Gastrocnemius medialis (tissue), 4 donors: Measurements from ENCODE around the gene TNPO3. TPM values are rescaled to one million over a fixed set of nuclear protein-coding genes. Genes with fewer than 3 reads are reported as not detected.

Experiments
- ATAC-seq, 2 donors: fragments of 150-250 bp; one replicate each; pipeline ENCODE4 v1.9.1; 2016
- DNase-seq, 2 donors: peaks; one replicate each; pipeline ENCODE4 v3.0.0-alpha.2; 2019
- H3K27ac ChIP-seq, 4 donors: fragments of 200-600 bp; sonication (generic); 1 replicate in 1 of 4; 2 replicates in 3 of 4; pipeline ENCODE4 v1.5.1; 2016 to 2018; ENCODE audit warnings: mild to moderate bottlenecking in 2 of 4, moderate library complexity in 1 of 4
- H3K27me3 ChIP-seq, 3 donors: fragments of 200-600 bp; sonication (generic) in 2 of 3; 1 replicate in 1 of 3; 2 replicates in 2 of 3; pipeline versions ENCODE4 v1.5.1 to v1.6.0; 2016 to 2019; ENCODE audit warnings: mild to moderate bottlenecking in 1 of 3, moderate library complexity in 1 of 3
- H3K36me3 ChIP-seq, 2 donors: fragments of 200-600 bp; sonication (generic) in 1 of 2; one replicate each; pipeline ENCODE4 v1.5.1; 2017 to 2018
- H3K4me1 ChIP-seq, 2 donors: fragments of 200-600 bp; sonication (generic) in 1 of 2; one replicate each; pipeline ENCODE4 v1.5.1; 2016 to 2017; ENCODE audit warnings: mild to moderate bottlenecking in 2 of 2
- H3K4me3 ChIP-seq, 4 donors: fragments of 200-600 bp; sonication (generic) in 3 of 4; 1 replicate in 1 of 4; 2 replicates in 3 of 4; pipeline ENCODE4 v1.5.1; 2016 to 2019; ENCODE audit warnings: mild to moderate bottlenecking in 2 of 4
- H3K9me3 ChIP-seq, 3 donors: fragments of 200-600 bp; sonication (generic) in 2 of 3; 1 replicate in 1 of 3; 2 replicates in 2 of 3; pipeline ENCODE4 v1.5.1; 2016 to 2019
- POLR2A ChIP-seq, 2 donors: fragments of 450-650 bp; IDR thresholded peaks; one replicate each; pipeline ENCODE4 v1.6.1; 2017; ENCODE audit warnings: antibody characterized with exemption in 2 of 2, mild to moderate bottlenecking in 2 of 2, moderate library complexity in 2 of 2
- in situ Hi-C, 4 donors: fragments of 200-750 bp; cut with MboI; loops; one replicate each; pipeline versions ENCODE4 v1.15.0 to v1.8.0; 2017; ENCODE audit warnings: low sequenced_read_pairs in 4 of 4
- intact Hi-C: fragments of 100-400 bp; cut with DNase I; formaldehyde crosslinking; loops from one replicate; pipeline ENCODE4 v1.15.1; 2023; ENCODE audit warnings: low total_unique reads
- total RNA-seq, 4 donors: library from RNA; depleted of rRNA; stranded (reverse); fragments of >200 nt; gene quantifications; one replicate each; pipeline versions ENCODE4 v1.1.0 to v1.2.3, GENCODE V29; 2016
- TF ChIP-seq, protein P1 (sequence below), 5 experiments: fragments of 450-650 bp in 3 of 5; fragments of 200-600 bp in 2 of 5; sonication (generic) in 2 of 5; IDR thresholded peaks in 4 of 5; conservative IDR thresholded peaks in 1 of 5; 1 replicate in 4 of 5; 2 replicates in 1 of 5; pipeline ENCODE4 v1.5.1; 2016 to 2019; ENCODE audit warnings: antibody characterized with exemption in 5 of 5, mild to moderate bottlenecking in 3 of 5, moderate library complexity in 3 of 5

The TNPO3 gene
- total RNA-seq, 4 donors from 2014 or later, result 39.1 to 50.9 (median 50.5) TPM

DNA sequence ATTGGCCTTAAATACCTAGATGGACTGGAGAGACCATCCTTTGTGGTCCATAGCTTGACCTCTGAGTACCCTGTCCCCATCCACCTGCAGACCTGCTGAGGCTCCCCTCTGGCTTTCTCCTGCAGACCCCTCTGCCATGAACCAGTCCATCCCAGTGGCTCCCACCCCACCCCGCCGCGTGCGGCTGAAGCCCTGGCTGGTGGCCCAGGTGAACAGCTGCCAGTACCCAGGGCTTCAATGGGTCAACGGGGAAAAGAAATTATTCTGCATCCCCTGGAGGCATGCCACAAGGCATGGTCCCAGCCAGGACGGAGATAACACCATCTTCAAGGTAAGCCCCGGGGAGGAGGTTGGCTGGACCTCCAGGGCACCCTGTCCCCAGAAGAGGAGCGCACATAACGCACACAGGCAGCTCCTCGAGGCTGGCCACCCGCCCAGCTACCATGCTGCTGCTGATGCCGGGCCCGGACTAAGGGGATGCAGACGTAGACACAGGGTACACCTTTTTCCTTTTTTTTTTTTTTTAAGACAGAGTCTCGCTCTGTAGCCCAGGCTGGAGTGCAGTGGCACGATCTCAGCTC, 112.9 kb downstream of the TNPO3 start:
- H3K4me1 ChIP-seq, result peaks cover 4 to 5% of the 10 kb centered on the region in 2 donors
- no peak for DNase-seq
- H3K4me3 ChIP-seq, result no peak overlapping the region
- H3K9me3 ChIP-seq, result no peaks in the 10 kb centered on the region
- intact Hi-C loops (no loop called here), in situ Hi-C loops (no loop called here)
- ATAC-seq, result no peak
- peaks cover 14 to 18% (median 16%) of the 10 kb centered on the region in 3 donors for H3K27me3 ChIP-seq
- no peaks in the 10 kb centered on the region for H3K36me3 ChIP-seq
- no peak overlapping the region for H3K27ac ChIP-seq
- no peak for TF ChIP-seq POLR2A (IDR thresholded peaks at IDR 0.05)
- TF ChIP-seq, protein P1, sequence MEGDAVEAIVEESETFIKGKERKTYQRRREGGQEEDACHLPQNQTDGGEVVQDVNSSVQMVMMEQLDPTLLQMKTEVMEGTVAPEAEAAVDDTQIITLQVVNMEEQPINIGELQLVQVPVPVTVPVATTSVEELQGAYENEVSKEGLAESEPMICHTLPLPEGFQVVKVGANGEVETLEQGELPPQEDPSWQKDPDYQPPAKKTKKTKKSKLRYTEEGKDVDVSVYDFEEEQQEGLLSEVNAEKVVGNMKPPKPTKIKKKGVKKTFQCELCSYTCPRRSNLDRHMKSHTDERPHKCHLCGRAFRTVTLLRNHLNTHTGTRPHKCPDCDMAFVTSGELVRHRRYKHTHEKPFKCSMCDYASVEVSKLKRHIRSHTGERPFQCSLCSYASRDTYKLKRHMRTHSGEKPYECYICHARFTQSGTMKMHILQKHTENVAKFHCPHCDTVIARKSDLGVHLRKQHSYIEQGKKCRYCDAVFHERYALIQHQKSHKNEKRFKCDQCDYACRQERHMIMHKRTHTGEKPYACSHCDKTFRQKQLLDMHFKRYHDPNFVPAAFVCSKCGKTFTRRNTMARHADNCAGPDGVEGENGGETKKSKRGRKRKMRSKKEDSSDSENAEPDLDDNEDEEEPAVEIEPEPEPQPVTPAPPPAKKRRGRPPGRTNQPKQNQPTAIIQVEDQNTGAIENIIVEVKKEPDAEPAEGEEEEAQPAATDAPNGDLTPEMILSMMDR (IDR thresholded peaks at IDR 0.05 in 4 of 5, conservative IDR thresholded peaks at IDR 0.05 in 1 of 5), result no peak

DNA sequence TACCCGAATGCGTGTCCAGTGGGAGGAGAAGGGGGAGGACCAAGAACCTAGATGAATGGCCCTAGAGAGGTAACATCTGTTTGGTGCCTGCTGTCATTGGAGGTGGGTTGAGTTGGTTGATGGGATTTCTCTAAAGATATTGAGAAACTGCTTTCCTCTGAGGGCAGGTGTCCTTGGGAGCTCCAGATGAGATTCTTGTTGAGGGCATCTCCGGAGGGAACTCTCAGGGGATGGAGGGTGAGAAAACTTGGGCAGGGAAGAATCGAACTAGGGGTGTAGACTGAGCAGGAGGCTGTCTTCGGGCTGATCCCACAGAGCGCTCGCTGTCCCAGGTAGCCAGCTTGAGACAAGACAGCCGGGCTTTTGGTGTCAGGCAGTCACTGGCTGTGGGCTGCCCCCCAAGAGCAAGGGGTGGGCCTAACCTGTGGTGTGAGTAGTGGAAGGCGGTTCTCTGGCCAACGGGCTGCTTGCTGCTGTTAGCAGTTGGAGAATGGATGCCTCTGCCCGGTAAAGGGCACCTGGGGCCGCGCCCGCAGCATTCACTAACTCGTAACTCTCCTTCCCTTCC, 113.5 kb downstream of the TNPO3 start:
- DNase-seq, result no peak
- H3K36me3 ChIP-seq, result no peaks in the 10 kb centered on the region
- H3K27ac ChIP-seq, result no peak overlapping the region
- intact Hi-C loops, result no loop called here
- H3K4me3 ChIP-seq, result no peak overlapping the region
- H3K9me3 ChIP-seq, result no peaks in the 10 kb centered on the region
- ATAC-seq, result no peak
- TF ChIP-seq POLR2A (IDR thresholded peaks at IDR 0.05), result no peak
- TF ChIP-seq, protein P1 (IDR thresholded peaks at IDR 0.05 in 4 of 5, conservative IDR thresholded peaks at IDR 0.05 in 1 of 5), result no peak
- in situ Hi-C loops, result no loop called here
- H3K4me1 ChIP-seq, result peaks cover 4 to 5% of the 10 kb centered on the region in 2 donors
- peaks cover 19 to 22% (median 21%) of the 10 kb centered on the region in 3 donors for H3K27me3 ChIP-seq

DNA sequence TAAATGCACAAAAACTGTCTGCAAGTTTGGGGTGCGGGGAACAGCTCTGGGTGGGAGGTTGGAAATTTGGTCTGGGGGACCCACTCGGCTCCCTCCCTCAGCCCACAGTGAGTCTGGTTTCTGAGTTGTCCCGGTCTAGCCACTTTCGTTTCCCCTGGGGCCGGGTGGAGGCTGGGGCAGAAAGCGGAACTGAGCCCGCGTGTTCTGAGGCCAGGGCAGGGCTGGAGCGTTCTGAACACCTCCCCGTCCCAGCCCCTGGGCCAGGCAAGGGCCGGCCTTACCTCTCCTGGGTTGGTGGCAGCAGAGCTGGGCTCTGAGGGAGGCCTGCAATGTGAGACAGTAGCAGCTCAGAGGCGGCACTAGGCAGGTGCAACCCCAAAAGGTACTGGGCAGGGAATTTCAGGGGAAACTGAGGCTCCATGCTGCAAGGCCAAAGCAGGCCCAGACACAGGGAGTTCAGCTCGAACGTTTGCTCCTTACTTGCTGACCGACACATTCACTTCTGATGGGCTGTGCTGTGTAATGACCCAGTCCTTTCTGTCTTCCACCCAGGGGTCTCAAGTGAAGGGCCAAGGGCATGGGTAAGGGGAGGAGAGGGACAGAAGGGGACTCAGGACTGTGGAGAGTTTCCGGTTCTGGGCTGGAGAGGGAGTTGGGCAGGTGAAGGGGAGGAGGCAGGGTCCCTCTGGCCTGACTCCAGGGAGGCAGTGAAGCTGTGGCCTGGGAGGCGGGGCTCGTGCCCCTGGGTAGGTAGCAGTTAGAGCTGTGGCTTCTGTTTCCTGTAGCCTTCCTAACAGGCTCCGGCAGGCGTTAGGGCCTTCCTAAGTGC, 114.2 kb downstream of the TNPO3 start:
- Histone ChIP-seq H3K27me3 (peaks cover 22 to 28% (median 23%) of the 10 kb centered on the region in 3 donors), H3K9me3 (no peaks in the 10 kb centered on the region), H3K4me1 (peaks cover 4 to 5% of the 10 kb centered on the region in 2 donors), H3K4me3 (no peak overlapping the region), H3K27ac (no peak overlapping the region), H3K36me3 (no peaks in the 10 kb centered on the region)
- ATAC-seq (no peak), DNase-seq (no peak)
- no peak for TF ChIP-seq POLR2A (IDR thresholded peaks at IDR 0.05)
- TF ChIP-seq, protein P1 (IDR thresholded peaks at IDR 0.05 in 4 of 5, conservative IDR thresholded peaks at IDR 0.05 in 1 of 5), result no peak
- intact Hi-C loops (no loop called here), in situ Hi-C loops (no loop called here)

DNA sequence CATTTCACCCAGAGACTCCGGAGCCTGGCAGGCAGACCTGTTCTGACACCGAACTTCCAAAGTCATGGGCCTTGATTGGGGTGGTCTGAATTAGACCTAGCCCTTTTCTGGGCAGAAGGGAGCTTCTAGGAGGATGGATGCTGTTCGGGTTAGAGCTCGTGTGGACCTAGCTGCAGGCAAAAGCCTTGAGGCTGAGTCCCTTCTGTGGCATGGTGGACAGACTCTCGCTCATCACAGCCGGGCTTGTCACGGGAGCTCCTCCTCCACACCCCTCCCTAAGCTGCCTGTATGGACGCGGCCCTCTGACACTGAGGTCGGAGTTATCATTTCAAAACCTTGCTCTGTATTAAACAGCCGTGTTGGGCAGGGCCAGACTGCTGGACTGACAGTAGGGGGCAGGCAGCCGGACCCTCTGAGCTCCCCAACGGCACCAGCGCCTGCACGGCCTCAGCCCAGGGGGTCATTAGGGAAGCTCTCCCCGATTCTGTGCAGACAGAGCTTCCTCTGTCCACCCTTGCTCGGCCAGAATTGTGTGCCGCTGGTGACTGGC, 115.0 kb downstream of the TNPO3 start:
- in situ Hi-C loops, result no loop called here
- H3K27ac ChIP-seq, result no peak overlapping the region
- peaks cover 22 to 33% (median 28%) of the 10 kb centered on the region in 3 donors for H3K27me3 ChIP-seq

More for the DNA sequence above, 115.0 kb downstream of the TNPO3 start:
- H3K36me3 ChIP-seq, result no peaks in the 10 kb centered on the region
- ATAC-seq, result no peak
- H3K4me1 ChIP-seq, result peaks cover 4 to 5% of the 10 kb centered on the region in 2 donors
- no peak for TF ChIP-seq POLR2A (IDR thresholded peaks at IDR 0.05)
- TF ChIP-seq, protein P1 (IDR thresholded peaks at IDR 0.05 in 4 of 5, conservative IDR thresholded peaks at IDR 0.05 in 1 of 5), result no peak
- DNase-seq, result no peak
- H3K4me3 ChIP-seq, result peak overlapping the region in 1 of 4 donors; percentile 7
- intact Hi-C loops, result no loop called here
- no peaks in the 10 kb centered on the region for H3K9me3 ChIP-seq
